Urothelium cell line (cell line): Measurements from ENCODE around the gene HES4.
A peak's percentile ranks its signal among the peaks of the same experiment; 100 is the strongest.

ENCODE experiments used
- DNase-seq: peaks from one replicate; pipeline ENCODE4 v3.0.0; 2011; ENCODE audit warnings: low spot score, mixed read lengths
- FAIRE-seq: peaks from 2 replicates; lab custom pipeline; 2011; peaks lifted over from hg19 to GRCh38; lab: Jason Lieb, UNC

The HES4 gene

GRCh38 chr1:999725-1000356 is at the start of gene HES4:
HES4 (minus strand) TSS chr1:1000097; CDS start chr1:999973, 124 bp downstream.
- no peak for FAIRE-seq
- no peak for DNase-seq

- DNase-seq, result no peak
- FAIRE-seq, result no peak
Measured at GRCh38 chr1:1048765-1049164, 48.9 kb upstream of the HES4 start.

GRCh38 chr1:1047963-1048362 is 48.1 kb upstream of the HES4 start:
- FAIRE-seq (no peak), DNase-seq (no peak)

GRCh38 chr1:1047407-1047806 is 47.5 kb upstream of the HES4 start:
- no peak for FAIRE-seq
- no peak for DNase-seq

GRCh38 chr1:1046767-1047166 is 46.9 kb upstream of the HES4 start:
- no peak for DNase-seq
- no peak for FAIRE-seq

GRCh38 chr1:1046243-1046642 is 46.3 kb upstream of the HES4 start:
- no peak for DNase-seq
- no peak for FAIRE-seq

GRCh38 chr1:1045129-1045528 is 45.2 kb upstream of the HES4 start:
- FAIRE-seq (no peak), DNase-seq (no peak)

GRCh38 chr1:1044455-1045078 is 44.7 kb upstream of the HES4 start:
- FAIRE-seq (no peak), DNase-seq (no peak)

GRCh38 chr1:1043921-1044320 is 44.0 kb upstream of the HES4 start:
- DNase-seq (no peak), FAIRE-seq (no peak)

GRCh38 chr1:1043411-1043810 is 43.5 kb upstream of the HES4 start:
- DNase-seq, result no peak
- no peak for FAIRE-seq

GRCh38 chr1:1042835-1043234 is 42.9 kb upstream of the HES4 start:
- FAIRE-seq, result no peak
- DNase-seq, result no peak

- FAIRE-seq, result no peak
- no peak for DNase-seq
Measured at GRCh38 chr1:1041873-1042272, 42.0 kb upstream of the HES4 start.

- DNase-seq (no peak), FAIRE-seq (no peak)
Measured at GRCh38 chr1:1041092-1041523, 41.2 kb upstream of the HES4 start.

- no peak for FAIRE-seq
- DNase-seq, result peak; percentile 57
Measured at GRCh38 chr1:1040004-1040991, 40.4 kb upstream of the HES4 start.

GRCh38 chr1:1039145-1039910 is 39.4 kb upstream of the HES4 start:
- DNase-seq (no peak), FAIRE-seq (no peak)

GRCh38 chr1:1038694-1039093 is 38.8 kb upstream of the HES4 start:
- FAIRE-seq (no peak), DNase-seq (no peak)

GRCh38 chr1:1037366-1038327 is 37.8 kb upstream of the HES4 start:
- no peak for DNase-seq
- no peak for FAIRE-seq

- DNase-seq (no peak), FAIRE-seq (no peak)
Measured at GRCh38 chr1:1035291-1035943, 35.5 kb upstream of the HES4 start.

GRCh38 chr1:1034439-1034781 is 34.5 kb upstream of the HES4 start:
- no peak for DNase-seq
- no peak for FAIRE-seq
